GM12878 (cell line): ENCODE data around the gene NOL3. TPM values are rescaled to one million over a fixed set of nuclear protein-coding genes. Genes with fewer than 3 reads are reported as not detected.

Experiments used
- ATAC-seq: fragments of 200-7000 bp; cut with Tn5 transposase; 3 replicates; pipeline ENCODE4 v1.9.1; 2020; ENCODE audit warnings: mild to moderate bottlenecking, moderate library complexity
- BruUV-seq: library from RNA; stranded (reverse); fragments of 400-500 nt; replicated peaks from 2 replicates; lab custom pipeline; 2021; lab: Mats Ljungman, UMichigan
- CTCF ChIA-PET: fragments of 300-600 bp; sonication (Branson Sonifier 250); formaldehyde crosslinking; extraction: SDS; loops from one replicate; lab custom pipeline; 2021; ENCODE audit warnings: inconsistent platforms; lab: Yijun Ruan, JAX
- POLR2A ChIA-PET: fragments of 350-600 bp; formaldehyde crosslinking; extraction: SDS; loops from one replicate; lab custom pipeline; 2021; ENCODE audit warnings: inconsistent platforms; lab: Charles Lee
- RAD21 ChIA-PET: fragments of 300-600 bp; sonication (Branson Sonifier 250); formaldehyde crosslinking; loops from one replicate; lab custom pipeline; 2023; ENCODE audit warnings: antibody characterized with exemption; ENCODE audit not compliant: unreplicated experiment; lab: Charles Lee
- SMC1A ChIA-PET: fragments of 300-600 bp; sonication (Branson Sonifier 250); formaldehyde crosslinking; loops from one replicate; lab custom pipeline; 2023; ENCODE audit not compliant: unreplicated experiment, uncharacterized antibody; lab: Charles Lee
- DNase-seq: peaks from one replicate; pipeline ENCODE4 v3.0.0-alpha.2; 2011; ENCODE audit warnings: low read depth, low spot score
- FAIRE-seq: peaks from 3 replicates; lab custom pipeline; 2011; peaks lifted over from hg19 to GRCh38; lab: Jason Lieb, UNC
- H2AFZ ChIP-seq: 2 replicates; pipeline ENCODE4 v1.6.0; 2011; ENCODE audit warnings: low read depth, low read length, control low read depth; ENCODE audit not compliant: control insufficient read depth
- H3K27ac ChIP-seq: 2 replicates; pipeline ENCODE4 v1.5.1; 2011; ENCODE audit warnings: control low read depth; ENCODE audit not compliant: control insufficient read depth, insufficient read depth
- H3K27me3 ChIP-seq, 2 experiments: replicated peaks in 1 of 2; 2 replicates each; pipeline versions ENCODE4 v1.6.0 to v1.6.1; 2011; ENCODE audit warnings: low read length in 1 of 2; ENCODE audit not compliant: control insufficient read depth in 2 of 2, insufficient read depth in 2 of 2
- H3K36me3 ChIP-seq, 2 experiments: 2 replicates each; pipeline ENCODE4 v1.5.1; 2011; ENCODE audit warnings: low read length in 1 of 2; ENCODE audit not compliant: control insufficient read depth in 2 of 2, insufficient read depth in 2 of 2
- H3K4me1 ChIP-seq: 2 replicates; pipeline ENCODE4 v1.6.1; 2011; ENCODE audit warnings: mild to moderate bottlenecking, low read length, moderate library complexity, mixed read lengths; ENCODE audit not compliant: control insufficient read depth, insufficient read depth
- H3K4me2 ChIP-seq: 2 replicates; pipeline ENCODE4 v1.6.0; 2011; ENCODE audit warnings: control low read depth; ENCODE audit not compliant: control insufficient read depth, insufficient read depth
- H3K4me3 ChIP-seq: fragments of 200-600 bp; sonication (generic); 2 replicates; pipeline ENCODE4 v1.5.1; 2016
- H3K79me2 ChIP-seq: 2 replicates; pipeline ENCODE4 v1.6.0; 2011; ENCODE audit warnings: low read length; ENCODE audit not compliant: control insufficient read depth, insufficient read depth
- H3K9ac ChIP-seq: 2 replicates; pipeline ENCODE4 v1.8.0; 2011; ENCODE audit warnings: low read length, control low read depth, mixed read lengths; ENCODE audit not compliant: control insufficient read depth, insufficient read depth
- H3K9me3 ChIP-seq: replicated peaks from 3 replicates; pipeline ENCODE4 v1.5.1; 2011; ENCODE audit warnings: mild to moderate bottlenecking, low read length; ENCODE audit not compliant: control insufficient read depth, insufficient read depth
- H4K20me1 ChIP-seq: 2 replicates; pipeline ENCODE4 v1.6.0; 2011; ENCODE audit not compliant: control insufficient read depth, insufficient read depth
- BCL11A ChIP-seq: IDR thresholded peaks from 2 replicates; pipeline ENCODE4 v1.6.1; 2011; ENCODE audit warnings: low read depth, low read length
- DPF2 ChIP-seq: fragments of 450-650 bp; IDR thresholded peaks from 2 replicates; pipeline ENCODE4 v1.6.1; 2017; ENCODE audit warnings: mild to moderate bottlenecking
- FOXM1 ChIP-seq: IDR thresholded peaks from 2 replicates; pipeline ENCODE4 v1.6.1; 2012; ENCODE audit warnings: low read depth, mild to moderate bottlenecking, inconsistent platforms, low read length, moderate library complexity
- IRF4 ChIP-seq: IDR thresholded peaks from 2 replicates; pipeline ENCODE4 v1.6.1; 2011; ENCODE audit warnings: low read depth, low read length
- YY1 ChIP-seq: IDR thresholded peaks from 2 replicates; pipeline ENCODE4 v1.6.1; 2011; ENCODE audit warnings: low read depth, mild to moderate bottlenecking, low read length
- ZNF592 ChIP-seq: fragments of 450-650 bp; IDR thresholded peaks from 2 replicates; pipeline ENCODE4 v1.6.1; 2017; ENCODE audit warnings: mild to moderate bottlenecking, moderate library complexity
- ZNF687 ChIP-seq: fragments of 450-650 bp; IDR thresholded peaks from 2 replicates; pipeline ENCODE4 v1.6.1; 2017; ENCODE audit warnings: mild to moderate bottlenecking, moderate library complexity
- WGBS: methylation state at CpG from one replicate; pipeline ENCODE4 v1.1.6; 2016; ENCODE audit warnings: low lambda C conversion rate; ENCODE audit not compliant: insufficient replicate concordance, insufficient coverage; ENCODE audit errors: missing lambda C conversion rate; 5-methylcytosine and 5-hydroxymethylcytosine counted together
- in situ Hi-C: fragments of 300-500 bp; cut with MboI; formaldehyde crosslinking; loops from 9 replicates; pipeline ENCODE4 v1.14.3; 2018; ENCODE audit warnings: mixed read lengths
- intact Hi-C: fragments of 100-400 bp; cut with micrococcal nuclease; formaldehyde crosslinking; loops from one replicate; pipeline ENCODE4 v1.14.2; 2022; ENCODE audit not compliant: unreplicated experiment
- polyA plus RNA-seq, 11 experiments: library from polyadenylated mRNA; depleted of rRNA in 4 of 11; unstranded in 6 of 11; stranded (reverse) in 5 of 11; fragments of >200 nt; fragmentation: Nextera tagmentation in 4 of 11; fragmentation: Illumina TruSeq in 1 of 11; extraction: Ambion mirVana in 4 of 11; extraction: Trizol in 1 of 11; gene quantifications; 1 replicate in 1 of 11; 2 replicates in 10 of 11; pipeline versions ENCODE4 v1.2.1 to v1.2.3, GENCODE V29; 2011 to 2016; ENCODE audit warnings: inconsistent platforms in 2 of 11, missing spikeins in 2 of 11, low read depth in 1 of 11
- total RNA-seq, 4 experiments: library from RNA; depleted of rRNA in 3 of 4; stranded (reverse); fragments of >200 nt in 3 of 4; fragmentation: Illumina TruSeq in 1 of 4; extraction: Trizol in 1 of 4; gene quantifications; 2 replicates each; pipeline versions ENCODE4 v1.2.1 to v1.2.3, GENCODE V29; 2013 to 2021

The NOL3 gene
- total and polyA plus RNA-seq, 10 of the 15 experiments (the other 5 are each of a cell fraction or from before 2014, with no cell fraction given) = 0.31 to 18.4 (median 2.7) TPM

DNA sequence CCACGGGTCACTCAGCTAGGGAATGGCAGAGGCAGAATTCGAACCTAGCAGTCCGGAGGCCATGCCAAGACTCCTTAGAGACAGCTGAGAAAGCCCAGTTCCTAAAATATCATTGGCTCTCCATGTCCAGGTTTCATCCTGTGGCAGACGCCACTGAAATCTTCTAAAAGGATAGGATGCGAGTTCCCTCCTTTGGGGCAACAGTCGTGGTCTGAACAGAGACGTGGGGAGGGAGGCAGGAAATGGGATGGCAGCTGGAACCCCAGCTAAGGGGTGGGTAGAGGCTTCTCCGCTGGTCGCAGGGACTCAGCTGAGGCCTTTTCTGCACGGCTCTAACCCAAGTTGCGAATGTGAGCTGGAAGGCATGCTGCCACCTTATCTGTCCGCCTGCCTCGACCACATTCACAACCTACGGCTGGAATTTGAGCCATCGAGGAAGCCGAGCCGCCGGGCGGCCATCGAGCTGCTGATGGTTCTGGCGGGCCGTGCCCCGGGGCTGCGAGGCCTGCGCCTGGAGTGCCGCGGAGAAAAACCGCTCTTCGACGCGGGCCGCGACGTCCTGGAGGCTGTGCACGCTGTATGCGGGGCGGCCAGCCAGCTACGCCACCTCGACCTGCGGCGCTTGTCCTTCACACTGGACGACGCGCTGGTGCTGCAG lies 7.7 kb upstream of the NOL3 start (continued):
- TF ChIP-seq ZNF592 = no peak
- TF ChIP-seq, all 136 proteins: peak for 2

DNA sequence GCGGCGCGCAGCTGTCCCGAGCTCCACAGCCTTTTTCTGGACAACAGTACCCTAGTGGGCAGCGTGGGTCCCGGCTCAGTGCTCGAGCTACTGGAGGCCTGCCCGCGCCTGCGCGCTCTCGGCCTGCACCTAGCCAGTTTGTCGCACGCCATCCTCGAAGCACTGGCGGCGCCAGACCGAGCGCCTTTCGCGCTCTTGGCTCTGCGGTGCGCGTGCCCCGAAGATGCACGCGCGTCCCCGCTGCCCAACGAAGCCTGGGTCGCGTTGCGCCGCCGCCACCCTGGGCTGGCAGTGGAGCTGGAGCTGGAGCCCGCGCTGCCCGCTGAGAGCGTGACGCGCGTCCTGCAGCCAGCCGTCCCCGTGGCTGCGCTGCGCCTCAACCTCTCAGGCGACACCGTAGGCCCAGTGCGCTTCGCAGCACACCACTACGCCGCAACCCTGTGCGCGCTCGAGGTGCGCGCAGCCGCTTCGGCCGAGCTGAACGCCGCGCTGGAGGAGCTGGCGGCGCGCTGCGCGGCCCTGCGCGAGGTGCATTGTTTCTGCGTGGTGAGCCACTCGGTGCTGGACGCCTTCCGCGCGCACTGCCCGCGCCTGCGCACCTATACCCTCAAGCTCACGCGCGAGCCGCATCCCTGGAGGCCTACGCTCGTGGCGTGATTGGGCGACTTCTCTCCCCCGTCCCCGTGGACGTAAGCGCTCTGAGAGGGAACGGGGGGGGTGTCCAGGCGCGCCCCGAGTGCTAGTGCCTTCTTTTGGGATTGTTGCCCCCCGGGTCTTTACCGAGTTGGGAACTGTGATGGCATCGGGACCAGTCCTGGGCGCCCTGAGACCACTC lies 7.0 kb upstream of the NOL3 start:
- Histone ChIP-seq H3K4me2 (peak overlapping the region; percentile 83), H3K79me2 (peaks cover 4% of the 10 kb centered on the region), H3K27ac (no peak overlapping the region), H3K4me3 (peak overlapping the region; percentile 53; the same call in 1 of the 2 replicates), H3K27me3 (peaks cover 2 to 18% of the 10 kb centered on the region in 2 experiments), H3K36me3 (no peaks in the 10 kb centered on the region), H2AFZ (peak overlapping the region; percentile 70), H3K4me1 (peaks cover 42% of the 10 kb centered on the region), H3K9ac (no peak overlapping the region), H3K9me3 (no peaks in the 10 kb centered on the region; the same call in 2 of the 3 replicates), H4K20me1 (no peaks in the 10 kb centered on the region; the same call in 1 of the 2 replicates)
- ChIA-PET RAD21 (interaction anchor here (1.3 to 1.9 kb wide), 3 partner anchors 11 to 133 kb away, joined by 3 to 6 read pairs (median 6); no protein-coding TSS in a partner anchor), POLR2A (interaction anchor here (0.6 to 8.2 kb wide), 6 partner anchors 10 to 135 kb away, joined by 3 to 137 read pairs (median 4); partner anchors contain the start of gene NOL3), SMC1A (interaction anchor here (0.8 to 1.8 kb wide), 4 partner anchors 10 to 16 kb away, joined by 3 to 10 read pairs (median 4); no protein-coding TSS in a partner anchor), CTCF (interaction anchor here (1.1 to 1.9 kb wide), 4 partner anchors 10 to 146 kb away, joined by 3 to 8 read pairs (median 6); no protein-coding TSS in a partner anchor)
- WGBS = 10% methylated on average over 89 of the region's 99 CpGs
- BruUV-seq = no TSS peak
- DNase-seq = no peak
- in situ Hi-C loops (no loop called here), intact Hi-C loops (no loop called here)
- peak; percentile 11 for ATAC-seq
- FAIRE-seq = no peak
- TF ChIP-seq BCL11A = no peak
- no peak for TF ChIP-seq IRF4
- no peak for TF ChIP-seq FOXM1
- peak; percentile 79 for TF ChIP-seq DPF2
- no peak for TF ChIP-seq YY1
- TF ChIP-seq ZNF687 = peak; percentile 86
